Activated T-cell treated with anti-CD3 and anti-CD28 coated beads for 24 hours (primary cell): ENCODE data around the gene GRID1.
"Not testable (repeated sequence)": the region's sequence is repeated elsewhere in the genome, so short reads cannot be mapped to it uniquely, and the experiment has no call there.

Source experiments
- DNase-seq: peaks from one replicate; pipeline ENCODE4 v3.0.0-alpha.2; 2020; ENCODE audit warnings: low read depth

GRID1 gene

DNA sequence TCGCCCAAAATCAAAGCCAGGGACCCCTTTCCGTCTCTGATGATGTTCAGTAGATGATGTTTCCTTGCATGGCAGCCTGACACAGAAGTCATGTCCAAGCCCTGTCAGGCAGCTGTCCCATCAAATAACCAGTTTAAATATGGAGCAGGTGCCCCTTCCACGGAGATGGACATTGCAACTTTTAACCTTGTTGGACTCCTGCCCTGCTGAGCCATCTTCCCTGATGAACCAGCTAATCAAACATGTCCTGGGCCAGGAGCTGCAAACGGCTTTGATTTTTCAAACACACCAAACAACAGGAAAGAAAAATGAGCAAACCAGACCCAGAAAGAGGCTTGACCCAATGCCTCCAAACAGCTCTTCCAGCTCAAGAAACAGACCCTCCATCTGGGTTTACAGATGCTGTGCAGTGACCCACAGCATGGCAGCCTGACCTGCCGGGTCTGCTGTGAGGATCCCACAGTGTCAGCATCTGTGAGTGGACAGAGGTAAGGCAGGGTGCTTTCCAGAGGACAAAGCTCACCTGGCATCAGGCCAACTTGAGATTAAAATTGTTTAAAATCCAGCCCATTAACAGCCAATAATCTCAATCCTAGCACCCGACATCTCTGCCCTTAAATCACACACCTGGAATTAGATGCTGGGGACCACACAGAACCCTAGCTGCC lies 372.6 kb downstream of the GRID1 start:
- no peak for DNase-seq

DNA sequence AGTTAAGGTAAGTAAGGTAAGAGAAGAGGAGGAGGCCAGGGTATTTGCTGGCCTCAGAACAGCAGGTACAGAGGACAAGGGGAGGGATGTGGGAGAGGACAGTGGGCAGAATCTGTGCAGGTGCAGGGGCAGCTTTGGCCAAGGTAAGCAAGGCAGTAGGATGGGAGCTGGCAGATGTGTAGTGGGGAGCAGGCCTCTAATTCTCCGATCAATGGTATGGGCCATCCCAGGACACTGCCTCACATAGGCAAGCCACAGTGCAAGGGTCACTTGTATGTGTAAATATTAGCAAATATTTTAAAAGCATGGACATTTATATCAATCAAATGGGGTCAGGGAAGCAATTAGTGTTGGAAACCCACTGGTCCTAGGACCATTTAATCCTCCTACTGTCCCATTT lies 373.5 kb downstream of the GRID1 start:
- DNase-seq, result no peak

DNA sequence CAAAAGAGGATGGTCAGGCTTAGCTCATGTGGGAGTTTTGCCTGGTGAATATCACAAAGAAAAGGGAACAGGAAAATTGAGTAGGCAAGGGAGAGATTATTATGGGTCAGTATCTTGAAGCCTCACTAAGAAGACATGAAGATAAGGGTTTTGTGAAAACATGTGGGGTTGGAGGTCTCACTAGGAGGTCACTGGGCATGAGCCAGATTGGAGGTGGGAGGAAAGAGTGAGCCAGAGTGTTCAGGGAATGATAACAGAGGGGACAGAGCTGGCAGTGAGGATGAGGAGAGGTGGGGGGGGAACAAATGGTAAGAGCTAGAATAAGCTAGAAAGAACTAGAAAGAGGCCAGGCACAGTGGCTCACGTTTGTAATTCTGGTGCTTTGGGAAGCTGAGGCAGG lies 374.3 kb downstream of the GRID1 start:
- DNase-seq, result no peak

DNA sequence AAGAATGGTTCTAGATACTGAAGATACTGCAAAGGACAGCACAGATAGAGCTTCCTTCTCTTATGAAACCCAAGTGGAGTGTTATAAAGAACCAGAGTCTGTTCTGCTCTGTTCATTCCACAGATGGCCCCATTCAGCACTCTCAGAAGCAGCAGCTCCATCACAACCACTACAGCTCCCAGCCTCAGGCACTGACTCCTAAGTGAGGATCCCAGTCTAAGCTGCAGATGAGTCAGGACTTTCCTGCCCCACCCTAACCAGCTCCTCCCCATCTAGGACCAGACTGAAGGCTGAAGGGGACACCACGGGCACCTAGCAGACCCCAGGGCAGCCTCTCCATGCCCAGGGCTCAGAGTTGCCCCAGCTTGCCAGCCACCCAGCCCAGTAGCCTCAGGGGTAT lies 379.8 kb downstream of the GRID1 start:
- no peak for DNase-seq

DNA sequence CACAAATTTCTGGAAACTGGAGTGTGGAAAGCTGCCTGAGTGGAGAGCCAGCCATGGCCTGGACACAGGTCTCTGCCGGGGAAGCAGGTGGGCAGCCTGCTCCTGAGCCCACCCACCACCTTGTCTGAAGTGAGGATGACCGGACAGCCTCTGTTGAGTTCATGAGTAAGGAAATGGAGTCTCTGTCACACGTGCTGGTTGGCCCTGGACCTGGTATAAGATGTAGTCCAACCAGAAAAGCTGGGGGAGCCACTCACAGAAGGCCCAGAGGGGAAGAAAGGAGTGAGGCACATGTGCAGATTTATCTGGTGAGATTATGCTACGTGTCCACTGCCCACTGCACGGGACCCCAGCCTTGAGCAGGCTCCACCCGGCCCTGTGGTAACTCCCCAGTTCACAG lies 383.5 kb downstream of the GRID1 start:
- no peak for DNase-seq

DNA sequence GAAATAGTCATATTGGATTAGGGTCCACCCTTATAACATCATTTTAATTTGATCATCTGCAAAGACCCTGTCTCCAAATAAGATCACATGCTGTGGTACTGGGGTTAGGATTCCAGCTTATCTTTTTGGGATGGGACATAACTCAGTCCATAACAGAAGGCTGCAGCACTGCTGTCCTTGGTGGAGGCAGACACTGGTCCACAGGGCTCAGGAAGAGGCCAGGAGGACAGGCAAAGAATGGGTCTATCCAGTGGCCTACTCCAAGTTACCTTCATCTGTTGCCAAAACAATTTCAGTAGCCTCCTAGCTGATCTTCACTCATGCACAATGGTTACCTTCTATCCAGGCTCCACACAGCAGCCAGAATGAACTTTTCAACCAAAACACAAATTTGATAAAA lies 387.0 kb downstream of the GRID1 start:
- DNase-seq, result no peak

DNA sequence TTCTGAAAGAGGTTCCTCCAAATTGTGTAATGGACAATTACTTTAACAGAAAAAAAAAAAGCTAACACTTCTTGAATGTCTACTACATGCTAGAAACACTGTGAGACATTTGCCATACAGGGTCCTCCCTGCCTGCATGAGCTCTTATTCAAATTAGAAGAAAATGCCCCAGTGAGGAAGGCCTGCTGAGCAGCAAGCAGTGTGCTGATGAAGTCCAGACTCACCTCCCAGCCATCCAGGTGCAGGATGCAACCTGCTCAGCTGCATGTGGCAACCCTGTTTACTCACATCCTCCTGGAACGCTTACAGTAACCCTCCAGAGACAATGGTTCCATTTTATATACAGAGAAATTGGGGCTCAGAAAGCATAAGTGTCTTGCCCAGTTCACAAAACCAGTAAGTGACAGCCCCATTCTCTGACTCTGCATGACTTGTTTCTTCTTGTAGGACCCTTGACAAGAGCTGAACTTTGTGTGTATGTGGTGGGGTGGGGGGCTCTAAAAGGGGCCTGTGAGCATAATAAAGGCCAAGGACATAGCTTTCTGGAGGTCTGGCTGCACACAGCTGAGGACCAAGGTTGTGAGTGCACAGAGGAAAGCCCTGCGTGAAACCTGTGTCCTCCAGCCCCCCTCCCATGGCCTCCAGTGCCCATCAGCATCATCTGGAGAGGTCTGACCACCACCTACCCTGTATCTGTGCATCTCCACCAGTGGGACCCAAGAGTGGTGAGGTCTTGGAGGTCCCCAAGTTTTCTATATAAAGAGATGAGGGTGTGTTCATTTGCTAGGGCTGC lies 387.8 kb downstream of the GRID1 start:
- no peak for DNase-seq

DNA sequence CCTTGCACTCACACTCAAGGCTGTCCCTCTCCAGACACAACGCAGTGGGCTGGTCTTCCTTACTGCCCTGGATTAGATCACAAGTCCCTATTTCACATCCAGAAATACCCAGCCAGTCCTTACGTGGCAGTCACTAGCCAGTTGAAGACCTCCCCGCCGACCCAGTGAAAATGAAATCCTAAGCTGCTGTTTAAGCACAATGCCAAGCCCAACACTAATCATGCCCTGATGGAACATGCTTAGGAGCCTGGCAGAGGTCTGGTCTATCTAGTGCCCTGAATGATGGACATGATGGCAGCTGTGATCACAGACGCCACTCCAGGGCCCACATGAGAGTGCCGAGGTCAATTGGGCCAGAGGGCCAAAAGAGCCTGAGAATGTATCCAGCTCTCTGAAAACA lies 389.0 kb downstream of the GRID1 start:
- no peak for DNase-seq

DNA sequence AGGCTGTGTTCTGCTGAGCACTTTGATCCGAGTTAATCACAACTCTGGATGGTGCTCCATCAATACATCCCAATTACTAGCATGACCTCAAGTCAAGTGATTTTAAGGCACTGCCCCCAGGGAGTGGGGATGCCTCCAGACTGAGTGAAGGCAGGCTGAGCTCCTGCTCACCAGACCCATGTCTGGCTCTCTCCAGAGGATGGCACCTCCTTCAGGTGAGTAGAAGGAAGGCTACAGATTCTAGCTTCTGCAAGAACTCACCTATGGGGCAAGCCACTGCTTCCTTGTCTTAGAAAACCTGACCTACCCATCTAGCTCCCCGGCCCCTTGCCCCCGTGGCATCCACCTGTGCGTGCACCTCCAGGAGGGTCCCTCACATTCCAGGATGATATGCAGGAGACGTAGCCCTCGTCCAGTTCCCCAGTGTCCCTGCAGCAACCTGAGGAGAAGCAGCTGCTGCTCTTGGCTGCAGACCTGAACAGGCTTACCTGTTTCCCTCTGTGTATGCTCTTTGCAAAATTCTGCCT lies 390.3 kb downstream of the GRID1 start:
- no peak for DNase-seq

DNA sequence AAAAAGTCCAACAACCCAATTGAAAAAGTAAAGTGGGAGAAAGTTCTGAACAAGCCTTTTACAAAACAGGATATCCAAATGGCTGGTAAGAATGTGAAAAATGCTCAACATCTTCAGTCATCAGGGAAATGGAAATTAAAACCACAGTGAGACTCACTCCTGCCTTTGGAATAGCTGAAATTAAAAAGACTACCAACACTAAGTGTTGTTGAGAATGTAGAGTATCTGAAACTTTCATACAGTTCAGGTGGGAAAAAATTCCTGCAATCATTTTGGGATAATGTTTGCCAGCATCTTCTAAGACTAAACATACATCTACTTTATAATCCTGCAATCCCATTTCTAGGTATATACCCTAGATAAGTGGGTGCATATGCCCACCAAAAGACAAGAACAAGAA lies 395.1 kb downstream of the GRID1 start:
- DNase-seq, result no peak

DNA sequence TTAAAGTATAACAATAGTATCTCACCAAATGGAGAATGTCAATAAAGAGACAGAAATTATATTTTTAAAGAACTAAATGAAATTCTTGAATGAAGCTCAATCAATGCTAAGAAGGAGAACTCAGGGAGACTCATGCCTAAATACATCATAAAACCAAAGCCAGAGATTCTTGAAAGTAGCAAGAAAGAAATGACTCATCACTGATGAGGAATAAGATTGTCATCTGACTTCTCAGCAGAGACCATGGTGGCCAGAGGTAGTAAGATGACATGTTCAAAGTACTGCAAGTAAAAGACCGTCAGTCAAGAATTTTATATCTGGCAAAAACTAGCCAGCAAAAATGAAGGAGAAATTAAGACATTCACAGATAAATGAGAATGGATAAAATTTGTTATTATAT lies 399.0 kb downstream of the GRID1 start:
- no peak for DNase-seq

DNA sequence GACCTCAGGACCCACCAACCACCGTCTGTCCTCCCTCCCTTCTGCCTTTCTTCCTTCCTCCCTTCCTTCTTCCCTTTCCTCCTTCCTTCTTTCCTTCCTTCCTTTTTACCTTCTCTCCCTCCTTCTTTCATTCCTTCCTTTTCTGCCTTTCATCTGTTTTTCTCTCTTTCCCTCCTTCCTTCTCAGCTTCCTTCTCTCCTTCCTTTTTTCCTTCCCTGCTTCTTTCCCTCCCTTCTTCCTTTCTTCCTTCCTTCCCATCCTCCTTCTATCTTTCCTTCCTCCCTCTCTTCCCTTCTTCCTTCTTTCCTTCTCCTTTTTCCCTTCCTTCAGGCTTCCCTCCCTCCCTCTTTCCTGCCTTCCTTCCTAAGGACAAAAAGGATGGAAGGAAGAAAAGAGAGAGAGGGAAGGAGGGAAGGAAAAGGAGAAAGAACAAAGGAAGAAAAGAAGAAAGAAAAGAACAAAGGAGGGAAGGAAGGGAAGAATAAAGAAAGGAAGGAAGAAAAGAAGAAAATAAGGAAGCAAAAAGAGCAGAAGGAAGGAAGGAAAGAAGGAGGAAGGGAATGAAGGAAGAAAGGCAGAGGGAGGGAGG lies 405.0 kb downstream of the GRID1 start:
- DNase-seq, result no peak

DNA sequence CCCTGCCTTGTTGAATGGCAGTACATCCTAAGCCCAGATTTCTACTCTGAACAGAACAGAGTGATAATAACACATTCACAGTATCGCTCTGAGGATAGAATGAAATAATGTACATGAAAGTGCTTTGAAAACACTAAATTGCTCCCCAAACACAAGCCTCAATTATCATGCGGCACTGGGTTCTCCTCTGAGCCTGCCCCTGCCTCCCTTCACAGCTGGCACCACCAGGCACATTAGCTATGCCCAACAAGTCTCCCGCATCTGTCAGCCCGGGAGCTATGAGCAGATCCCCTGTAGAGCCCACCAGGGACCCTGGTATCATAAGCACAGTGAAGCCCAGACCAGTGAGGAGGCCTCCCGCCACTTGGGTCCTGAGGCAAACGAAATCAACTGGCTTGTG lies 405.5 kb downstream of the GRID1 start:
- DNase-seq, result no peak

DNA sequence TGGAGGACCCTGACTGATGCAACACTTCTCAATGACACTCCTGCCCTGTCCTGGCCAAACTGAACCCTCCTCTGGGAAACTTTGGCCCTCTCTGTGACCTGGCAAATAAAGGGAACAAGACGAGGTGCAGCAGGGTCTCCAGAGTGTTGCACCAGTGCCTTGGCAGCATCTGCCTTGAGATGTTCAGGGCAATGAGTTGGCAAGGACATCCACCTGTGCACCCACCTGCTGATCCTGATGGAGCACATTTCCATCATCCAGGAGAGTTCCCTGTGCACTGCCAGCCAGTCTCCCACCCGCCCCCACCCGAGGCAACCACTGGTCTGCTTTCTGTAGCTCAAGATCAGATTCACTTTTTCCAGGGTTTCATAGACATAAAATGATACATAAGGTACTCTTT lies 407.4 kb downstream of the GRID1 start:
- DNase-seq, result no peak

DNA sequence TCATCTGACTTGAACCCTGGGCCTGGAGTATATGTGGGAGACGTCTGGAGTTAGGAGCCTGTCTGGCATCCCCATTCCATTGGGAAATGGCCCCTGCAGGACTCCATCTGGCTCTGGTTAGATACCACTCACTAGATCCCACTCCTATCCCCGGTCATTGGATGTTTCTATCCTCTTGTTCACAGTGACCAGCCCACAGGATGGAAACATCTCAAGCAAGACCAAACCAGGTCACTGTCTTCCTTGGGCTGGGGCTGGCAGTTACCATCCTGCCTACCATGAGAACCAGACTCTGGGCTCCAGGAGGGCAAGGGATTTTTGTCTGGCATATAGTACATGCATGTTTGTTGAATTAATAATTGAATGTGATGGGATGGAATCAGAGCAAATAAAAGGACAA lies 415.7 kb downstream of the GRID1 start:
- DNase-seq, result no peak

DNA sequence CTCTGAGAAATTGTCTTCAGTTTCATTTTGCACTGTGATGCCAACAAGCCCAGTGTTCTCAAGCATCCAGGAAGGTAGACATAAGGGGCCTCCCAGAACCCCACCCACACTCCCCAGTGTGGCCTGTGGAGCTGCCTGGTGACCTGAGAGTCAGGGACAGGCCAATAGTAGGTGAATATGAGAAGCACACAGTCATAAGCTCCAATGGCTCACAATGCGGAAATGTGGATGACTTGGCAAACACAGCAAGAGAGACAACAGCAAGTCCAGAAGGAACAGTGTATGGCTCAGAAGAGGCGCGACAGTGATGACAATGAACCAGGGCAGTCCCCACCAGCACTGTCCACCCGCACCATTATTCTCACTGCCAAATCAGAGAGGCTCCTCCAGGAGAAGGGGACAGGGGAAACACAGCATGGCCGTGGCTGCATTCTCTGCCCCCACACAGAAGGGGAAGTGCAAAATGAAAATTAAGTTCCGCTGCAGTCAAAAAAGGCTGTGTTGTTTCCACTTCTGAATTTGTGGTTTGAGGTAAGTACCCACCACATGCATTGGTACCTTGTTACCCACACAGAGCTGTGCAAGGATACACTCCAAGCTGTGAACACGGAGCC lies 419.8 kb downstream of the GRID1 start:
- DNase-seq, result no peak

DNA sequence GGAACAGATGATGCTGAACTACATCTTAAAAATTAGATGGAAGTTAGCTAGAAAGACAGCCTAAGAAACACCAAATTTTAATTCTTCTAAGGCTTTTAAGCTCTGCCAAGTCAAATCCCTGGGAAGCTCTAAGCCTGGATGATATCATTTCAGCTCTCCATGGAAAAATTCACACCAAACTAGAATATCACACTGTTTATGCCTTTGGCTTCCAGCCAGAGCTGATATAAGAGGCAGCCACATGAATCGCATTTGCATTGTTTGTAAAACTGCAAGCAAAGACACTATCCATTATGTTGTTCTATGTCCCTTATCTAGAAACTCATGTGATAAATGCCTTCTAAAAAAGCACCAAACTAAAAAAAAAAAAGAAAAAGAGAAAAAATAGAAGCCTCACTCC lies 430.4 kb downstream of the GRID1 start:
- no peak for DNase-seq

DNA sequence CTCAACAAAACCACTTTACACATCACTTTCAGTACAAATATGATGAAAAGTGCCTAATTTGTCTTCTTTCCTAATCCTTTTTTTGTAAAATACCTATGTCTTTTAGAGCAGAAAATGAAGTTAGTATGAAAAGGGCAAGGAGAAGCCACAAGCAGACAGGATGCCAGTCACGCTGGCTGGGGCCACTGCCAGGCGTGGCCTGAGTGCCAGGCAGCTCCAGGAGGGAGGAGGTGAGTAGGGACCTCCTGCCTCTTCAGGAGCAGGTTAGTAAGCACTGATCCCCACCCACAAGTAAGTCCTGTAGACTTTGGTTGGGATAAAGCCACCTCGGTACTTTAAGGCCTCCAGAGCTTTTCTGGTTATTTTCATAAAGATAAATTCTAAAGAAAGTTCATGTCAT lies 432.0 kb downstream of the GRID1 start:
- no peak for DNase-seq

DNA sequence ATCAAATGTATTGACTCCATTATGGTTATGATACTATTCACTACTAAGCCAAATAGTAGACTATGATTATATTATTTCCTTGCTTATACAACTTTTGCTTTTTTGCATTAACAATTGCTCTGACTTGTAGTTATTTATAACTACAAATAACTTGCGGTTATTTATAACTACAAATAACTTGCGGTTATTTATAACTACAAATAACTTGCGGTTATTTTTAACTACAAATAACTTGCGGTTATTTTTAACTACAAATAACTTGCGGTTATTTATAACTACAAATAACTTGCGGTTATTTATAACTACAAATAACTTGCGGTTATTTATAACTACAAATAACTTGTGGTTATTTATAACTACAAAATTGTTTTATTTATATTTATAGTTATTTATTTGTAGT lies 436.6 kb downstream of the GRID1 start:
- not testable (repeated sequence) for DNase-seq

DNA sequence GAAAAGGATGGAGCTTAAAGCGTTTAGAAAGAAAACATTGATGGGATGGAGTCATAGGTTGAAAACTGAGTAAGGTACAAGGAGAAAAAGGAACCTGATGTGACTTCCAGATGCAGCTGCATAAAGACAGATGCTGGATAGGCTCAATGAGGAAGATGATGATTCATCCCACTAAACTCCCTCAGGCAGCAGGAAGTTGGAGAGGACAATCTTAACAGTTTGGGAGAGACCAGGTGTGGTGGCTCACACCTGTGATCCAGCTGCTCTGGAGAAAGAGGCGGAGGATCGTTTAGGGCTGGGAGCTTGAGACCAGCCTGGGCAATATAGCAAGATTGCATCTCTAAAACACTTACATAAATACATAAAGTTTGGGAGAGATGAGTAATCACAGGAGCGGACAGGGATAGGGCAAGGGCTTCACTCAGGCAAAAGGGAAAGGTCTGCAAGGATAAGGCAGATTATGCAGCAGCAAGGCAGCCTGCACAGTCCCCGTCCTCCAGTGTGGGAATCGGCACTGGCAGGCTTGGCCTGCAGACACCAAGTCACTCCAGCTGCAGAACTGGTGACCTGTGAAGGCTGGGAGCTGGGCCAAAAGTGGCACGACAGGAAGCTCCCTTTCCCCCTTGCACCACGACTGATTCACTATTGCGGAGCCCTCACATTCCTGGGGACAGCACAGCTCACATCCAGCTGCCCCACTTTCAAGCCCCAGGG lies 438.5 kb downstream of the GRID1 start:
- DNase-seq, result no peak

DNA sequence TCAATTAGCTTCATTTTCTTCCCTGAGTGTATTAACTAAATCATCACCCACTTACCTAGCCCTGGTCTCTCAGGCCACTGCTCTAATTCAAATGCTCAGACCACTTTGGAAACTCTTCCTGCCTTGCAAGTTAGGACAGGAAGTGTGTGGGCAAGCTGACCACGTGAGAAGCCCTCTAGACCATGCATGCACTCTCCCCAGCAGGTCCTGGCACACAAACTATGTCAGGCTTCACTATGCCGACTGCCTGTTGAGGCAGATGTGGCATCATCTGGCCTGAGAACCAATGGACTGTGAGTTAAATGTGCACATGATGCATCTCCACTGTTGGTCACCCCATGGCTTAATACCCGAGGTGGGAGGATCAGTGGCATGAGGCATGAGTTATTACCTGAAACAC lies 439.6 kb downstream of the GRID1 start:
- no peak for DNase-seq

DNA sequence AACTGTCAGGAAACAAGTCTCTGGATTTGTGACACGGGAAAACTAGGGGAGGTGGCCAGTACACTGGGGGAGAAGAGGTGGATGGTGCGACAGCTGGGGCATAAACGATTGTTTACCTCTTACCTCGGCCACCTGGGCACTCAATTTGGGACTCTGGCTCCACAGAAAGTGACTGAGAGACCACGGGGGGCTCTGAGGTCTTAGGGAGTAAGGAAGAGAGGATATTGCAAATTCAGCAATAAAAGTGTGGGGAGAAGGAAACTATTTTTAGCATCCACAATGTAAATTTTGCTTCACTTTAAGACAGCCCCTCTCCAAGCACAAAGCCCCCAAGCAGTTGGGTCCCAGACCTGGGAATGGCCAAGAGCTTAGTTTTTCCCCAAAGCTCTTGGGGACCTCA lies 440.5 kb downstream of the GRID1 start:
- no peak for DNase-seq
